HG03378 (cell line): ENCODE results near the gene NAGLU.
"Not testable (repeated sequence)": the region's sequence is repeated elsewhere in the genome, so short reads cannot be mapped to it uniquely, and the experiment has no call there.

ENCODE experiments used
- ATAC-seq: cut with Tn5 transposase; IDR thresholded peaks from one replicate; pipeline ENCODE4 v1.9.1; 2021; ENCODE audit warnings: mild to moderate bottlenecking, moderate library complexity; ENCODE audit not compliant: unreplicated experiment

NAGLU gene

GRCh38 chr17:42543190-42544079, 7.4 kb downstream of the NAGLU start:
- ATAC-seq = no peak

GRCh38 chr17:42544874-42545283, 8.8 kb downstream of the NAGLU start:
- ATAC-seq = no peak

GRCh38 chr17:42545755-42546505, 9.9 kb downstream of the NAGLU start:
- not testable (repeated sequence) for ATAC-seq

GRCh38 chr17:42547001-42547461, 11.0 kb downstream of the NAGLU start:
- no peak for ATAC-seq

- ATAC-seq = no peak
Observed at GRCh38 chr17:42547698-42548069, 11.6 kb downstream of the NAGLU start.

- no peak for ATAC-seq
Observed at GRCh38 chr17:42548070-42548837, 12.2 kb downstream of the NAGLU start.

GRCh38 chr17:42548993-42549755, 13.1 kb downstream of the NAGLU start:
- no peak for ATAC-seq

GRCh38 chr17:42552736-42553135, 16.7 kb downstream of the NAGLU start, which contains the start of gene HSD17B1:
HSD17B1 (plus strand) TSS chr17:42552923; CDS start chr17:42552934, 11 bp downstream.
- ATAC-seq = not testable (repeated sequence)

- no peak for ATAC-seq
Observed at GRCh38 chr17:42553161-42553818, 17.2 kb downstream of the NAGLU start.

- ATAC-seq = no peak
Observed at GRCh38 chr17:42553866-42554249, 17.8 kb downstream of the NAGLU start.

- no peak for ATAC-seq
Observed at GRCh38 chr17:42554250-42555121, 18.4 kb downstream of the NAGLU start.

- ATAC-seq = no peak
Observed at GRCh38 chr17:42555122-42555622, 19.1 kb downstream of the NAGLU start.

- not testable (repeated sequence) for ATAC-seq
Observed at GRCh38 chr17:42555961-42556617, 20.0 kb downstream of the NAGLU start.

GRCh38 chr17:42559075-42559474, 23.0 kb downstream of the NAGLU start:
- no peak for ATAC-seq

- ATAC-seq = no peak
Observed at GRCh38 chr17:42560246-42560645, 24.2 kb downstream of the NAGLU start.

- ATAC-seq = peak; percentile 44
Observed at GRCh38 chr17:42561897-42562387, 25.9 kb downstream of the NAGLU start, which contains the start of gene COASY. COASY (plus strand) TSS chr17:42562148; CDS start chr17:42562623, 475 bp downstream.

GRCh38 chr17:42562388-42563142, 26.5 kb downstream of the NAGLU start:
- ATAC-seq = no peak
